Measurements from ENCODE around the gene TAF7. TPM values are rescaled to one million over a fixed set of nuclear protein-coding genes. Genes with fewer than 3 reads are reported as not detected.

The TAF7 gene, protein sequence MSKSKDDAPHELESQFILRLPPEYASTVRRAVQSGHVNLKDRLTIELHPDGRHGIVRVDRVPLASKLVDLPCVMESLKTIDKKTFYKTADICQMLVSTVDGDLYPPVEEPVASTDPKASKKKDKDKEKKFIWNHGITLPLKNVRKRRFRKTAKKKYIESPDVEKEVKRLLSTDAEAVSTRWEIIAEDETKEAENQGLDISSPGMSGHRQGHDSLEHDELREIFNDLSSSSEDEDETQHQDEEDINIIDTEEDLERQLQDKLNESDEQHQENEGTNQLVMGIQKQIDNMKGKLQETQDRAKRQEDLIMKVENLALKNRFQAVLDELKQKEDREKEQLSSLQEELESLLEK
- 100 to 1,000 TPM; 270 to 315 (median 285) TPM for polyA plus RNA-seq (ENCODE audit: low read depth in 6 of 6)

DNA sequence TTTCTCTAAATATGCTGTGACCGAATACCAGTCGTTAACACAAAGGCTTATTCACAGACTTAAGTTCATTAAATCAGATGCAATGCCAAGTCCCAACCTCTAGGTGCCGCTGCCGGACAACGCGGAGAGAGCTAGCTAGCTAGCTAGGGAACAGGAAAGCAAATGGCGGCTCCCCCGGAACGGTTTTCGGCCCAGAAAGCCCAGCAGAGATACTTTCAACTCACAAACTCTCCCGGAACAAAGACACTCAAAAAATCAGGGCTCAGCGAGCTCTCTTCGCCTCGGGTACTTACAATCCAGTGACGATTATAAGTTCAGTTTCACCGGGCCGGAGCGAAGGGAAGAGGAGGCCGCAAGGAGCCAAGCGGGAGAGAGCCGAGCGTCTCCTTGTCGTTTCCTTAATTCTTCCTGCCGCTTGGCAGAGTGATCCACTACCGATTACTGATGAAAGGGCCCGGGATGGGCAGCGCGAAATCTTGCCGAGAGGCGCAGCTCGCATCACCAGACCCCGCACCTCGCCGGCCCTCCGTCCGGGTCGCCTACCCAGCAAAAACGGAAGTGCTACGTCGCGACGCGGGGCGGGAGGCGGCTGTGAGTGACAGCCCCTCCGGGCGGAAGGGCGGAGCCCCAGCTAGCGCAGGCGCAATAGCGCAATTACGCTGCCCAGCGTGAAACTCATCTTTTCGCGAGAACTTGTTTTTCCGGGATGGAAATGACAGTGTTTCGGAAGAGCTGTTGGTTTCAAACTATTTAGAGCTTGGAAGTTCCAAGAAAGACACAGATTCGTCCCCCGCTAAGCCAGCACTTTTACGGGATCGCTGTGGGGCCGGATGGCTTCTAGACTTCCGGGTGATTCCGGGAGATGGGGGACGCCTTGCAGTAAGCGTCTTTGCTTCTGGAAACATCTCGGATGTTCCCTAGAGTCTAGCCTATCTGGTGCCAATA, at the start of gene TAF7:
Gene TAF7, minus strand, starts transcription at position 560 of the 945 bp plus-strand sequence. CDS start 740 bp downstream, outside the sequence.
- H3K4me1 Mint-ChIP-seq: peaks cover 28 to 33% (median 33%) of the 10 kb centered on the region in 3 donors
- peak within 1 kb of the TSS; percentile 93 to 100 (median 98) for H3K4me3 Mint-ChIP-seq
- DNase-seq (peak; percentile 92), ATAC-seq (ENCODE audit: low read depth in 2 of 2) (peak; percentile 89)
- no peaks in the 10 kb centered on the region for H3K27me3 Mint-ChIP-seq
- H3K27ac Mint-ChIP-seq: peak within 1 kb of the TSS; percentile 96 to 100 (median 100)
- peaks cover 31 to 37% of the 10 kb centered on the region in 2 donors for H3K36me3 Mint-ChIP-seq
- peaks cover 13 to 78% (median 61%) of the 10 kb centered on the region in 7 donors for H3K9me3 Mint-ChIP-seq

DNA sequence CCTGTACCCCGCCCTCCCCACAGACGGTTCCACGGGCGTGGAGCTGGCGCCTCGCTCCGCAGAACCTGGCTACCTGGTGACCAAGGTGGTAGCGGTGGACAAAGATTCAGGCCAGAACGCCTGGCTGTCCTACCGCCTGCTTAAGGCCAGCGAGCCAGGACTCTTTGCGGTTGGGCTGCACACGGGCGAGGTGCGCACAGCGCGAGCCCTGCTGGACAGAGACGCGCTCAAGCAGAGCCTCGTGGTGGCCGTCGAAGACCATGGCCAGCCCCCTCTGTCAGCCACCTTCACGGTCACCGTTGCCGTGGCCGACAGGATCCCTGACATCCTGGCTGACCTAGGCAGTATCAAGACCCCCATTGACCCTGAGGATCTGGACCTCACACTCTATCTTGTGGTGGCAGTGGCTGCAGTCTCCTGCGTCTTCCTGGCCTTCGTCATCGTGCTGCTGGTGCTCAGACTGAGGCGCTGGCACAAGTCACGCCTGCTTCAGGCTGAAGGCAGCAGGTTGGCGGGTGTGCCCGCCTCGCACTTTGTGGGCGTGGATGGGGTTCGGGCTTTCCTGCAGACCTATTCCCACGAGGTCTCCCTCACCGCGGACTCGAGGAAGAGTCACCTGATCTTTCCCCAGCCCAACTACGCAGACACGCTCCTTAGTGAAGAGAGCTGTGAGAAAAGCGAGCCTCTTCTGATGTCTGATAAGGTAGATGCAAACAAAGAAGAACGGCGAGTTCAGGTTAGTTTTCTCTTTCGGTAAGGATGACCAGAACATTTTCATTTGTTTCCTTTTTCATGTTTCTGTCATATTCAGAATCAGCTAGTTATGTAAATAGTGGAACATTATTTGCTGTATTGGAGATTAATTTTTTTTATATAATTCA, 45.7 kb upstream of the TAF7 start:
- no peak for ATAC-seq (ENCODE audit: low read depth in 2 of 2)
- Mint-ChIP-seq H3K27me3 (peaks cover 44 to 72% (median 71%) of the 10 kb centered on the region in 3 donors), H3K4me3 (peak overlapping the region in 1 of 8 donors; percentile 47), H3K4me1 (peaks cover 6 to 12% (median 12%) of the 10 kb centered on the region in 3 donors), H3K36me3 (peaks cover 13 to 49% of the 10 kb centered on the region in 2 donors), H3K27ac (peak overlapping the region in 2 of 6 donors; percentile 69 to 73), H3K9me3 (peaks cover 16 to 67% (median 52%) of the 10 kb centered on the region in 7 donors)
- no peak for DNase-seq

DNA sequence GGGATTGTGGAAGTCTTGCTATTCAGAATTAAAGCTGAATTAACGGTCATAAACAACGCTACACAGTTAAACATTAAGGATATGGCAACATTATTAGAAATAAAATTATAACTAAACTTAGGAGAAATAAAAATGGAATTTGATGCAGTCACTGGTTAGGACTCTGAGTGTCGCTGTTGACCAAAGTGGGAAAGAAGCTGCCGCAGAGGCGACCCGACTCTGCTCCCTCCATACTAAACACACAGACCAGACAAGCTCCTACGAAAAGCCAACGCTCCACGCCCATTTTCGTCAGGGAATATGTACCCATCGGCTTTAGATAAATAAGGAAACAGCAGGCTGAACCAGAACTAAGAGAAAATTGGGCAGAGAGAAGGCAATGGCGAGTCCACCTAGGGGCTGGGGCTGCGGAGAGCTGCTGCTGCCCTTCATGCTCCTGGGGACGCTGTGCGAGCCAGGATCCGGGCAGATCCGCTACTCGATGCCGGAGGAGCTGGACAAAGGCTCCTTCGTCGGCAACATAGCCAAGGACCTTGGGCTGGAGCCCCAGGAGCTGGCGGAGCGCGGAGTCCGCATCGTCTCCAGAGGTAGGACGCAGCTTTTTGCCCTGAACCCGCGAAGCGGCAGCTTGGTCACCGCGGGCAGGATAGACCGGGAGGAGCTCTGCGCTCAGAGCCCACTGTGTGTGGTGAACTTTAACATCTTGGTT, 43.5 kb upstream of the TAF7 start, which contains the start of gene PCDHGA5:
Gene PCDHGA5, plus strand, starts transcription at position 211 of the 709 bp plus-strand sequence. Its CDS starts 169 bp downstream, at position 380.
- DNase-seq (no peak), ATAC-seq (ENCODE audit: low read depth in 2 of 2) (no peak)
- H3K4me3 Mint-ChIP-seq: peak within 1 kb of the TSS in 3 of 8 donors; percentile 38 to 70 (median 65)
- peaks cover 50 to 76% (median 75%) of the 10 kb centered on the region in 3 donors for H3K27me3 Mint-ChIP-seq
- H3K4me1 Mint-ChIP-seq: peaks cover 0 to 12% (median 6%) of the 10 kb centered on the region in 3 donors
- H3K27ac Mint-ChIP-seq: peak within 1 kb of the TSS in 2 of 6 donors; percentile 77 to 88
- peaks cover 26 to 54% of the 10 kb centered on the region in 2 donors for H3K36me3 Mint-ChIP-seq
- peaks cover 17 to 77% (median 60%) of the 10 kb centered on the region in 7 donors for H3K9me3 Mint-ChIP-seq

DNA sequence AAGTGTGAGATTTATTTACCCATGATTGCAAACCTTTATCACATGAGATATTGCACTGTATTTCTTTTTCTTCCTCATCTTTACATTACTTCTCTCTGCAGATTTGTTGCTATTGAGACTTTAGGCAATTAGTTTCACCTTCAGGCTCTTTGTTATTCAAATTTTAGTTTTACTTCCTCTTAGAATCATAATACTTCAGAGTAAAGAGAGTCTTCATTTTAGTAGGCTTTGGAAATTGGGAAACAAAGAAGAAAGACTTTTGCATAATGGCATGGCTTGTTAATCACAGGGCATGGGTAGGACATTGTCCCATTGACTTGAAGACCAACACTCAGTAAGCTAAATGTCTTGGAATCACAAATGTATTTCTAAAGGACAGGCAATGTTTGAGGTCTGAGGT, 42.1 kb upstream of the TAF7 start:
- ATAC-seq (ENCODE audit: low read depth in 2 of 2): no peak
- peak overlapping the region in 1 of 6 donors; percentile 56 for H3K27ac Mint-ChIP-seq
- peaks cover 22 to 80% (median 63%) of the 10 kb centered on the region in 7 donors for H3K9me3 Mint-ChIP-seq
- H3K36me3 Mint-ChIP-seq: peaks cover 26 to 60% of the 10 kb centered on the region in 2 donors
- peak overlapping the region in 3 of 8 donors; percentile 10 to 34 (median 29) for H3K4me3 Mint-ChIP-seq
- H3K4me1 Mint-ChIP-seq: peaks cover 0 to 12% (median 6%) of the 10 kb centered on the region in 3 donors
- DNase-seq: no peak
- H3K27me3 Mint-ChIP-seq: peaks cover 51 to 79% (median 71%) of the 10 kb centered on the region in 3 donors

DNA sequence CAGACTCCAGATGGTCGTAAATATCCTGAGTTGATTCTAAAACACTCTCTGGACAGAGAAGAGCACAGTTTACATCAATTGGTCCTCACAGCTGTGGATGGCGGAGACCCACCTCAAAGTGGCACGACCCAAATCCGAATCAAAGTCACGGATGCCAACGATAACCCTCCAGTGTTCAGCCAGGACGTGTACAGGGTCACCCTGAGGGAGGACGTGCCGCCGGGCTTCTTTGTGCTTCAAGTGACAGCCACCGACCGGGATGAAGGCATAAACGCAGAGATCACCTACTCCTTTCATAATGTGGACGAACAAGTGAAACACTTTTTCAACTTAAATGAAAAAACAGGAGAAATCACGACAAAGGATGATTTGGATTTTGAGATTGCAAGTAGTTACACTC, 40.1 kb upstream of the TAF7 start:
- Mint-ChIP-seq H3K9me3 (peaks cover 25 to 78% (median 69%) of the 10 kb centered on the region in 7 donors), H3K36me3 (peaks cover 26 to 66% of the 10 kb centered on the region in 2 donors), H3K27ac (peak overlapping the region in 2 of 6 donors; percentile 23 to 89)

DNA sequence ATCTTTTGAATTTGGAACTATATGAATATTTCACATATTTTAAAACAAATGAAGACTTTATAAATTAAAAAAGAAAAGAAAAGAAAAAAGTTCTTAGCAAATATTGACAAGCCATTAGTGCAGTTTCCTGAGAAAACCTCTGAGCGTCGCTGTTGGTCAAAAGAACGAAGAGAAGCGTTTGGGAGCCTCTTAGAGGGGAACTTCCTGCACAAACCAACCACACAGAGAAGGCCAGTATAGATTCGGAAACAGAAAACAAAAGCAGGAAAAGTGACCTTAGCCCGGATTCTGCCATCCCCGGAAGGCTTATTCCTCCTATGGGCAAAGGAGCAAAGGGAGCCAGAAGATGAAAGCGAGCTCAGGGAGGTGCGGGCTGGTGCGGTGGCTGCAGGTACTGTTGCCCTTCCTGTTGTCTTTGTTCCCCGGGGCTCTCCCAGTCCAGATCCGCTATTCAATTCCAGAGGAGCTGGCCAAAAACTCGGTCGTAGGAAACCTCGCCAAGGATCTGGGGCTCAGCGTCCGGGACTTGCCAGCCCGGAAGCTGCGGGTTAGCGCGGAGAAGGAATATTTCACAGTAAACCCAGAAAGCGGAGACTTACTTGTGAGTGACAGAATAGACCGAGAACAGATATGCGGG, 39.3 kb upstream of the TAF7 start, which contains the start of gene PCDHGB2:
Gene PCDHGB2, plus strand, starts transcription at position 205 of the 637 bp plus-strand sequence. Its CDS starts 142 bp downstream, at position 347.
- Mint-ChIP-seq H3K4me3 (peak within 1 kb of the TSS; percentile 67 to 89 (median 84)), H3K4me1 (peaks cover 0 to 12% (median 6%) of the 10 kb centered on the region in 3 donors), H3K27me3 (peaks cover 57 to 87% (median 75%) of the 10 kb centered on the region in 3 donors), H3K36me3 (peaks cover 26 to 65% of the 10 kb centered on the region in 2 donors), H3K27ac (peak within 1 kb of the TSS in 5 of 6 donors; percentile 33 to 91 (median 65)), H3K9me3 (peaks cover 19 to 76% (median 66%) of the 10 kb centered on the region in 7 donors)
- DNase-seq (no peak), ATAC-seq (ENCODE audit: low read depth in 2 of 2) (peak; percentile 36 to 52)

More for the DNA sequence above, 40.1 kb upstream of the TAF7 start:
- peaks cover 0 to 12% (median 6%) of the 10 kb centered on the region in 3 donors for H3K4me1 Mint-ChIP-seq
- DNase-seq (no peak), ATAC-seq (ENCODE audit: low read depth in 2 of 2) (no peak)
- H3K4me3 Mint-ChIP-seq: peak overlapping the region in 4 of 8 donors; percentile 33 to 88 (median 59)
- H3K27me3 Mint-ChIP-seq: peaks cover 64 to 87% (median 76%) of the 10 kb centered on the region in 3 donors

DNA sequence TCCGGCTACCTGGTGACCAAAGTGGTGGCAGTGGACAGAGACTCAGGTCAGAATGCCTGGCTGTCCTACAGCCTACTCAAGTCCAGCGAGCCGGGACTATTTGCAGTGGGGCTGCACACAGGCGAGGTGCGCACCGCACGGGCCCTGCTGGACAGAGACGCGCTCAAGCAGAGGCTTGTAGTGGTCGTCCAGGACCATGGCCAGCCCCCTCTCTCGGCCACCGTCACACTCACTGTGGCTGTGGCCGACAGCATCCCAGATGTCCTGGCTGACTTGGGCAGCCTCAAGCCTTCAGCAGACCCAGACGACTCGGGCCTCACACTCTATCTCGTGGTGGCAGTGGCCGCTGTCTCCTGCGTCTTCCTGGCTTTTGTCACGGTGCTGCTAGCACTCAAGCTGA, 36.4 kb upstream of the TAF7 start:
- Mint-ChIP-seq H3K27me3 (peaks cover 63 to 92% (median 81%) of the 10 kb centered on the region in 3 donors), H3K36me3 (peaks cover 17 to 54% of the 10 kb centered on the region in 2 donors), H3K4me1 (peaks cover 0 to 4% (median 0%) of the 10 kb centered on the region in 3 donors), H3K27ac (no peak overlapping the region), H3K4me3 (no peak overlapping the region), H3K9me3 (peaks cover 20 to 75% (median 51%) of the 10 kb centered on the region in 7 donors)
- DNase-seq: no peak
- ATAC-seq (ENCODE audit: low read depth in 2 of 2): no peak

DNA sequence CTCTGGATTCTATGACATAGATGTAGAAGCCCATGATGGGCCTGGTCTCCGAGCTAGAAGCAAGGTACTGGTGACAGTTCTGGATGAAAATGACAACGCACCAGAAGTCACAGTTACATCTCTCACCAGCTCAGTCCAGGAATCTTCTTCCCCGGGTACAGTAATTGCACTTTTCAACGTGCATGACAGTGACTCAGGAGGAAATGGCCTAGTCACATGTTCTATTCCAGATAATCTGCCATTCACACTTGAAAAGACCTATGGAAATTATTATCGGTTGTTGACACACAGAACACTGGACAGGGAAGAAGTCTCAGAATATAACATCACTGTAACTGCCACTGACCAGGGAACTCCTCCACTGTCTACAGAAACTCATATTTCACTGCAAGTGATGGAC, 35.5 kb upstream of the TAF7 start:
- Mint-ChIP-seq H3K27ac (no peak overlapping the region), H3K4me1 (peaks cover 0 to 4% (median 0%) of the 10 kb centered on the region in 3 donors), H3K27me3 (peaks cover 60 to 90% (median 78%) of the 10 kb centered on the region in 3 donors), H3K36me3 (peaks cover 16 to 53% of the 10 kb centered on the region in 2 donors), H3K9me3 (peaks cover 20 to 71% (median 48%) of the 10 kb centered on the region in 7 donors), H3K4me3 (peak overlapping the region in 1 of 8 donors; percentile 18)
- no peak for DNase-seq
- no peak for ATAC-seq (ENCODE audit: low read depth in 2 of 2)

DNA sequence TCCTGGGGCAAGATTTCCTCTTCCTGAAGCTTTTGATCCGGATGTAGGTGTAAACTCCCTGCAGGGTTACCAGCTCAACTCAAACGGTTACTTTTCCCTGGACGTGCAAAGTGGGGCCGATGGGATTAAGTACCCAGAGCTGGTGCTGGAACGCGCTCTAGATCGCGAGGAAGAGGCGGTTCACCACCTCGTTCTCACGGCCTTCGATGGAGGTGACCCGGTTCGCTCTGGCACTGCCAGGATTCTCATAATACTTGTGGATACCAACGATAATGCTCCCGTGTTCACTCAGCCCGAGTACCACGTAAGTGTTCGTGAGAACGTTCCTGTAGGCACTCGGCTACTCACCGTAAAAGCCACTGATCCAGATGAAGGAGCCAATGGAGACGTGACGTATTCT, 35.1 kb upstream of the TAF7 start:
- ATAC-seq (ENCODE audit: low read depth in 2 of 2) (no peak), DNase-seq (no peak)
- Mint-ChIP-seq H3K36me3 (peaks cover 11 to 49% of the 10 kb centered on the region in 2 donors), H3K27me3 (peaks cover 60 to 90% (median 78%) of the 10 kb centered on the region in 3 donors), H3K4me1 (peaks cover 0 to 4% (median 0%) of the 10 kb centered on the region in 3 donors), H3K27ac (no peak overlapping the region), H3K4me3 (peak overlapping the region in 1 of 8 donors; percentile 12), H3K9me3 (peaks cover 20 to 70% (median 44%) of the 10 kb centered on the region in 7 donors)

DNA sequence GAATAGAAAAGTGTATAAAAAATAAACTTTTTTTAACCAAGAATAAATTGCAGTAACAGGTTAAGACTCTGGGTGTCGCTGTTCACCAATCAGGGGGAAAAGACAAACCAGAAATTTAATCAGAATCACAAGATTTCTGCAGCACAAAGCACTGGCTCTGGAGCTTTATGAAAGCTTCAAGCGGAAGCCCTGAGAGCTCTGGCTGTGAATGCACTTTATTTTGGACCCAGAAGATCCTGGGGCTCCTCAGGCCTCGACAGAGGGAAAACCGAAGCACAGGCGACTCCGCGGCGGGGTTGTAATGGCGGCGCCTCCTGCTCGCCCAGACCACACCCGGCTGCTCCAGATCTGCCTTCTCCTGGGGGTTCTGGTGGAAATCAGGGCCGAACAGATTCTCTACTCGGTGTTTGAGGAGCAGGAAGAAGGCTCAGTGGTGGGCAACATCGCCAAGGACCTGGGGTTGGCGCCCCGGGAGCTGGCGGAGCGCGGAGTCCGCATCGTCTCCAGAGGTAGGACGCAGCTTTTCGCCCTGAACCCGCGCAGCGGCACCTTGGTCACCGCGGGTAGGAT, 34.4 kb upstream of the TAF7 start, which contains the start of gene PCDHGA4:
Gene PCDHGA4, plus strand, starts transcription at position 122 of the 570 bp plus-strand sequence. Its CDS starts 87 bp downstream, at position 209.
- peaks cover 9 to 49% of the 10 kb centered on the region in 2 donors for H3K36me3 Mint-ChIP-seq
- no peak within 1 kb of the TSS for H3K27ac Mint-ChIP-seq
- H3K4me1 Mint-ChIP-seq: peaks cover 0 to 3% (median 3%) of the 10 kb centered on the region in 3 donors
- peak within 1 kb of the TSS in 5 of 8 donors; percentile 12 to 81 (median 28) for H3K4me3 Mint-ChIP-seq
- DNase-seq (no peak), ATAC-seq (ENCODE audit: low read depth in 2 of 2) (no peak)
- peaks cover 19 to 70% (median 41%) of the 10 kb centered on the region in 7 donors for H3K9me3 Mint-ChIP-seq
- H3K27me3 Mint-ChIP-seq: peaks cover 60 to 90% (median 78%) of the 10 kb centered on the region in 3 donors

Measured in naive B cell (primary cell).